ENCODE data around the gene AGBL4.

The AGBL4 gene

DNA sequence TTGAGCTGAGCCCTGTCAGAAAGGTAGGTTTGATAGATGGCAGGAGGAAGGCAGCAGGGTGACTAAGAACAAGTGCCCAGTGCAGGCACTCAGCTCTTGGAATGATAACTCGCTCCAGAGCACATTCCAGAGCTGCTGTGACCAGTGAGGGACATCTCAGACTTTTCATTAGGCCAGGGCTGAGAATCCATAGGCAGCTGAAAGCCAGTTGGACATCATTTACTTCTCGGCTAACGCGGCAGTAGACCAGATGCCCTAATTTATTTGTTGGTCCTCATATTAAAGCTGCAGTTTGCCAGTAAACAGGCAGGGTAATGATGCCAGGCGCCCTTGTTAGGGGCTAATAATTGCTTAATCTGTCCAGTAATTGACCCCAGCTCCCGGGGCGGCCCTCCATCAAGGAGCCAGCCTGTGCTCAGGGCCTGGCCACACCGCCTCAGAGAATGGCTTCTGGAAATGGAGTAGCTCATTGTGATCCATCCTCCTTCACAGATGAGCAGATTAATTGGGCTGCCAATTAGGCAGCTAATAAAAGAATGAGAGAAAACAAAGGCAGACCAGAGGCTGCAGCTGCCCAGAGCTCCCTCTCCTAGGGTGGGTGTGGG is 1369.0 kb downstream of the AGBL4 start:
- DNase-seq (ENCODE audit: low read depth in 2 of 2): no peak

GRCh38 chr1:48652334-48652733 is 1371.4 kb downstream of the AGBL4 start:
- no peak for DNase-seq (ENCODE audit: low read depth in 2 of 2)

- DNase-seq (ENCODE audit: low read depth in 2 of 2): no peak
Observed at GRCh38 chr1:48649880-48650279, 1373.9 kb downstream of the AGBL4 start.

- no peak for DNase-seq (ENCODE audit: low read depth in 2 of 2)
Observed at GRCh38 chr1:48645883-48646282, 1377.9 kb downstream of the AGBL4 start.

- no peak for DNase-seq (ENCODE audit: low read depth in 2 of 2)
Observed at GRCh38 chr1:48644905-48645605, 1378.7 kb downstream of the AGBL4 start.

DNA sequence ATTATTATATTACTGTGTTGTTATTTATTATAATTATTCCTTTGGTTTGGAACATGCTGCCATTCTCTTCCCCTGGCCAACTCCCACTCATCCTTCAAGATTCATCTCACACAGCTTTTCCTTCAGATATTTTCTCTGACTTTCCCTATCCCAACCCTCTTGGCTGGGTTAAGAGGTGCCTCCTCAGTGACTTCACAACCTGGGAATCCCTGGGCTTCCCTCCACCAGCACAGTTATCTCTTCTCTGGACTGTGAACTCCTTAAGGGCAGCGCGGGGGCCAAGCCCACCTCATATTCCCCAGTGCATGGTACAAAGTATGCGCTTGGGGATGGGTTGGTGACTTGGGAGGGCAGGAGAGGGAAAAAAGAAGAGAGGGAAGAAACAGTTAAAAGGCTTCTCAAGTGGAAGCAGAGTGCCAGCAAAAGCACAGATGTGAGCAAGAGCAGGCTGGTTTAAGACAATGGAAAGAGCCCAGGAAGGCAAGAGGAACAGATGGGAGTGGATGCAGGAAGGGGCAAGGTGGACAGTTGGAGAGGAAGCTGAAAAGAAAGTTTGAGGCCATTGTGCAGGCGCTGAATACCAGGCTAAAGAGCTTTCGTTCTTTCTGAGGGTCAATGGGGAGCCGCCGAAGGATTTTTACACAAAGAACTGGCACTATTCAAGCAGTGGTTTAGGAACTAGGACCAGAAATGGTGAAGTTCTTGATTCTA is 1379.4 kb downstream of the AGBL4 start:
- no peak for DNase-seq (ENCODE audit: low read depth in 2 of 2)

DNA sequence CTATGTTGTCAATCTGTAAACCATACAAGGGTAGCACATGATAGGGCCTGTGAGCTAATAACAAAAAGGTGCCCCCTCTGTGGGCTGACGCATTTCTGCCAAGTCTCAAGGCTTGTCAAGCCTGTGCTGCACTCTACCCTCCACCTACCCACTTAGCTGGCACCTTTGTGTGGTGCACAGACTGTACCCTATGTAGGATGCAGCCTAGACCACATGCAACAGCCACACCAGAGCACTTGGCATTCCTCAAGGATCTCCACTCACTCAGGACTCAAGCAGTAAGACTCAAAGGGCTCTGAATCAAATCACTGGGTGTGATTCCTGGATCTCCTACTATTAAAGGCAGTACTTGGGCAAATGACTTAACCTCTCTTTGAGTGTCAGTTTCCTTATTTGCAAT is 1380.6 kb downstream of the AGBL4 start:
- no peak for DNase-seq (ENCODE audit: low read depth in 2 of 2)

DNA sequence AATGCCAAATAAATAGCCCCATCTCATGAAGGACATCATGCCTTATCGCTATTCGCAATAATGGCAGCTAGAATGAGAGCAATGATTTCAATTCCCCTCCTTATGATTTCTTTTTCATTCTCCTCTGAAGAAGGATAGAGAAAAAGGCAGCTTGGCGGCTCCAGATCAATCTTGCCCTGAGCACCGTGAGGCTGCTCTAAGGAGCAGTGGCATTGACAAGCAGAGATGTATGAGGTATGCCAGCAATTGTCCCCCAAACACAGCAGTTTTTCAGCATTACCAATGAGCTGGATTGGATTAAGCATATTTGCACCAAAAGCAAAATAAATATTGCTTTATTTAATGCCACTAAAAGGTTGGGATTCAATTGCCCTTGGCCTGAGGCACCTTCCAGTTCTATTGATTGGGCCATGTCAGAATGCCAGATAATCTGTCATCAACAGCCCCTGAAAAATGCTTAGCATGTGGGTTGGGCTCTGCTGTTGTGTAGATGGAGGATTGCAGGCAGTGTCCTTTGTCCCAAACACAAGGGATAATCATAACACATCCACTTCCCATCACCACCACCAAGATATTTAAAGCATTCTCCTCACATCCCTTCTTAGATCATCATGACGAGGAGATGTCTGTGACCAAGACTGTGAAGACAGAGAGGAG is 1382.8 kb downstream of the AGBL4 start:
- DNase-seq (ENCODE audit: low read depth in 2 of 2): no peak

- no peak for DNase-seq (ENCODE audit: low read depth in 2 of 2)
Observed at GRCh38 chr1:48629867-48630266, 1393.9 kb downstream of the AGBL4 start.

DNA sequence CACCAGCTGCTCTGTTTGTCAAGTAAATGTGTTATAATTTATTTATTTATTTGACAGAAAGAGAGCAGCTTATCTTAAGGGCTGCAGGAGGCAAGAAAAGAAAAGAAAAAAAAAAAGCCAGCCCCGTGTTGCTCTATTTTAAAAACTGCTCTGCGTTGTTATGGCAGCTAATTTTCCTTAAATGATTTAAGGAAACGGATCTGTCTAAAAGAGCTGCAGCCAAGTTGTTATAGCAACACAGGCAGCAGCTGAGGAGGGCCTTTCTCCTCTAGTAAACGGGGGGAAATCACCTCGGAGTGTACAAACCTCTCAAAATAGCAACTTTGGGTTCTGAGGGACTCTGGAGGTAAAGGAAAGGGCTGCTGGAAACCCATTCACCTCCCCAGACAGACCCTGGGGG is 1396.3 kb downstream of the AGBL4 start:
- DNase-seq (ENCODE audit: low read depth in 2 of 2): no peak

- no peak for DNase-seq (ENCODE audit: low read depth in 2 of 2)
Observed at GRCh38 chr1:48619539-48619938, 1404.2 kb downstream of the AGBL4 start.

DNA sequence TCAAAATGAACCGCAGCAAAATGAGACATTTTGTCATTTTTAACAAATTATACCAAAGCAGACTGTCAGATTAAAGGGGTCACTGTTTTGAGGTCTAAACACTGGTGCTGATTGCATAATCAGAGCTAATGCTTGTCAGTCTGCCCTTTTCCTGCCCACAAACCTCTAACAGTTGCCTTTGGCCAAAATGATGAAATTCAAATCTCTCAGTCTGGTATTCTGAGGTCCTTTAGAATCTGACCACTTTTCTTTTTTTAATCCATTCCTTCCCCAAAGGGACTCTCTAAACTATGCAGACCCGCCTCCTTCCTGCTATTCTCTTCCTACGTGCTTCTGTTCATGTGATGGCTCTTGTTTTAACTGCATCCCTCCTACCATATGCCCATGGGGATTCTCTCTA is 1406.5 kb downstream of the AGBL4 start:
- no peak for DNase-seq (ENCODE audit: low read depth in 2 of 2)

DNA sequence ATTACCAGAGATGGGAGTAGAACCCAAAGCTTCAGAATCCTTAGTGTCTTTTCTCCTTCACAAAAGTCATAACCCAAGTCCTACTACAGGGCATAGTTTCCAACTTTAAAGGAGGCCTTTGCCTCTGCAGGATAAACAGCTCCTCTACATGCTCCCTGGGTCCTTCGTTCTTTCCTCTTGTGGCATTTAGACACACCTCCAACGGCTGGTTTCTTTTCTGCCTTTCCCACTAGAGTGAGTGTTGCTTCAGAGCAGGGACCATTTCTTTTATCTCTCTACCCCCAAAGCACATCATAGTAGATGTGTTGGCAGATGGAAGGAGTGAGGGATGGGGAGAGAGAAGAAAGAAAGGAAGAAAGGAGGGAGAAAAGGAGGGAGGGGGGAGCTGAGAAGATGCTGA is 1407.0 kb downstream of the AGBL4 start:
- no peak for DNase-seq (ENCODE audit: low read depth in 2 of 2)

DNA sequence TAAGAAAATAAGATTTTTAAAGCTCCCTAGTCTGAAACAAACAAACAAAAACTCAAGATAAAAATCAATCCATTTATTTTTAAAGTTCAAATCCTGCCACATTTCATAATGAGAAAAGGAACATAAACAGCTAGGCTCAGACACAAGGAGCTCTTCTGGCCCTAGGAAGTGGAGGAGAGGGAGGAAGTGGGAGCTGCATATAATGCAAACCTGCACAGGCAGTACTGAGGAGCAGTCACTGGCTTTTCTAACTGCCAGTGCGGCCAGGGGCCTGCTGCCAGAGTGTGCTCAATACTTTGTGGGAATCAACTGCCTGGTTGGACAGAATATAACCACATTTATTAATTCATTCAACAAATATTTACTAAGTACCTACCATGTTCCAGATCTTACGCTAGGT is 1411.9 kb downstream of the AGBL4 start:
- DNase-seq (ENCODE audit: low read depth in 2 of 2): no peak

DNA sequence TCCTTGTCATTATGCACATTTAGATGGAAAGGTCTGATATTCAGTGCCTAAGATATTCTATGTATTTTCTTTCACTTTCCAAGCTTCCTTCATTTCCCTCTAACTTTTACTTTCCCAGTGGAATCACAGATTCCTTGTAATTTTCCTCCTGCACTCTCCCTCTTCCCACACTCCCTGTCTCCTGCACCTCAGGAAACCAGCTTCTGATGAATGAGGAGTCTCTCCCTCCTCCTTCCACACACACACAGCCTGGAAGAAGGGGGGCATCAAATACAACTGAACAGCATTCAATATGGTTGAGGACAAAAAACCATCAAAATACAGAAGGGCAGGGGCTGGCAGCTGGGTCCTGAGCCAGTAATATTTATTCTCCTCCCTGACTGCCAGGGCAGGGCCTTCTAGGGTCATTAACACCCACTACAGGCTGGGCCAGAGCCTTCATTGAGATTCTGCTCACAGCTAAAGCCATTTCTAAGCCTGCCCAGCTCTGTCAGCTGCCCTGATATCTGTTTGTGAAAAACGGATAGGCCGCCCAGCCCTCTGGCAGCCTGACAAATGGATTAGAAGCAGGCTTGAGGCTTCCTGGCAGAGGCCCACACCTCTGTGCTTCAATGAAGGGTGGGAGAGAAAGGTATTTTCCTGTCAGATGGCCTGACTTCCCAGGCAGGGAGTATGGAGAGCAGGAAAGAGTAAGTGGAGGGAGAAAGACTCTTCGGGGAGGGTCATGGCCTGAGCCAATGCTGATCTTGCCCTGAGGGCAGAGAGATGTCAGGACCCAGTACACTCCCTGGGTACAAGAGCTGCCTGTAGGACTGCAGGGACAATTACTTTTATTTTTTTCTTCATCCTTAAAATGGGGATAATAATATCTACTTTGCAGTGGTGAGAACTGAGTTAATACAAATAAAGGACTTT is 1412.9 kb downstream of the AGBL4 start:
- no peak for DNase-seq (ENCODE audit: low read depth in 2 of 2)

DNA sequence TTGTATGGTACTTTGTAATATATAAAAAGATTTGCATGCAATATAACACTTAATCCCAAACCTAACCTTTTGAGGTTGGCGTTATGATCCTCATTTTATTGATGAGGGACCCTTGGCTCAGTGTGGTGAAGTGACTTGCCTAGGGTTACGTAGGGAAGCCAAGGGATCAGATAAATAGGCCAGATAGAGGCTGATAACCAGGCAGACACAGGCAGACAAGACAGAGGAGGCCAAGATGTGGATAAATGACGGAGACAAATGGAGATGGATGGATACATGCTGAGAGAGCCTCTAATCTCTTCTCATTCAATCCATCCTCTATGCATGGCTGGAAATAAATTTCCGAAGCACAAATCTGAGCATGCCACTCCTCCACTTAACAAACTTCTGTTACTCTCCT is 1414.9 kb downstream of the AGBL4 start:
- DNase-seq (ENCODE audit: low read depth in 2 of 2): no peak

- DNase-seq (ENCODE audit: low read depth in 2 of 2): no peak
Observed at GRCh38 chr1:48603222-48603621, 1420.5 kb downstream of the AGBL4 start.

DNA sequence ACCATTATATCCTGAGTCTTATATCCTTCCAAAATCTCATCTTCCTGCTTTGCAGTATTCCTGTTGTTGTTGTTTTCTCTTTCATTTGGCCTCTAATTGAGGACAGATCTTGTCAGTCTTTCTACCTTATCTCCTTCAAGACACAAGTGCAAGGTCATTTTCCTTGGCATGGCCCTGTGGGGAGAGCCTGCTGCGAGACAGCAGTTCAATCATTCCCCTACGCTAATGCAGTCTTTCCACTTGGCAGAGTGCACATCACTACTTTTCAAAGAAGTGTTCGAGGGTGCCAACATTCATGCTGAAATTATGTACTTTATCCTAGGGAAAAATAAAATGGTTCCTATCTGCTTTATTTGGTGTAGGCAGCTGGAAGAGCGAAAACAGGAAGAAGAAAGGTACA is 1421.4 kb downstream of the AGBL4 start:
- DNase-seq (ENCODE audit: low read depth in 2 of 2): no peak

DNA sequence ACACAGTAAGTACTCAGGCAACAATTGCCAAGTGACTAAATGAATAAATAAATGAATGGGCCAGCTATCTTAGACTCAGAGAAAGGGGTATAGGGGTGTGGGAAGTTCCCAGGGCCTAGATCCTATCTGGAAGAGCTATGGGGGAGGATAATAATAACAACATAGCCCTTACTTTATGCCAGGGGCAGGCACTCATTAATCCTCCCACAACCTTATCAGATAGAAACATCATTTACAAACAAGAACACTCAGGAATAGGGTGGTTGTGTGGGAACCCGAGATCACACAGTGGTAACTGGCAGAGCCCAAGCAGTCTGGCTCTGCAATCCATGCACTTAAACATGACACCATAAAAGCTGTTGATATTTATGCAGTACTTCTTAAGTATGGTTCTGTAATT is 1423.6 kb downstream of the AGBL4 start:
- DNase-seq (ENCODE audit: low read depth in 2 of 2): no peak

- no peak for DNase-seq (ENCODE audit: low read depth in 2 of 2)
Observed at GRCh38 chr1:48597663-48598062, 1426.1 kb downstream of the AGBL4 start.

GRCh38 chr1:48596046-48596445 is 1427.7 kb downstream of the AGBL4 start:
- DNase-seq (ENCODE audit: low read depth in 2 of 2): no peak

GRCh38 chr1:48595613-48596012 is 1428.1 kb downstream of the AGBL4 start:
- DNase-seq (ENCODE audit: low read depth in 2 of 2): no peak
